ENCODE data around the gene SHANK3.

SHANK3 gene

GRCh38 chr22:50714631-50715179, 42.1 kb downstream of the SHANK3 start:
- DNase-seq = no peak

DNA sequence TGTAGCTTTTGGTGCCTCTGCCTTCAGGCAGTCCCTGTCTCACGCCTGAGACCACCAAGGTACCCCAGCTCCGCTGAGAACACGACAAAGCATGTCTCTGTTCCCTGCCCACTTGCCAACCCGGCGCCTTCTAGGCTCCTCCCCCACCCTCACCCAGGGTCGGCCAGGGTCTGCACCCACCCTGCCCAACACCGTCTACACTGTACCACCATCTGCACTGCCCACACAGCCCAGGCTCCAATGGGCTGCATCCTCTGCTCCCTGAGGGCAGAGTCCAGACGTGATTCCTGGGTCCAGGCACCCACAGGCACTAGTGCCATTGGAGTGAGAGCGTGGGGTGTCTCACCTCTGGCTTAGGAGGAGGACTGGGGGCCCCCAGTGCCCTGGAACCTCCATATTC, 42.6 kb downstream of the SHANK3 start:
- DNase-seq = no peak

DNA sequence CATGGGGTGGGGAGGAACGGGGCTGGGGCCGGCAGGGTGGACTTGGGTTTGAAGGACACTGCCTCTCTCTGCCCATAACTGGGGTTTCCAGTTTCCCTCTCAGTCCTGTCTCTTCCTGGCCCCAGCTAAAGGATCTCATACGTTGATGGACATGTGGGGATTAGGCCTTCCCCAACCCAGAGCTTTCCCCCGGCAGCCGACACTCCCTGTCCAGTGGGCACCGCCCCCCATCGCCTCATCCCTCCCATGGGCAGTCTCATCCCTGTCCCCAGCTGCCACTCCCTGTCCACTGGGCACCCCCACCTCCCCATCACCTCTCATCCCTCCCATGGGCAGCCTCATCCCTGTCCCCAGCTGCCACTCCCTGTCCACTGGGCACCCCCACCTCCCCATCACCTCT, 43.2 kb downstream of the SHANK3 start:
- DNase-seq = no peak

GRCh38 chr22:50716290-50717024, 43.8 kb downstream of the SHANK3 start:
- no peak for DNase-seq

DNA sequence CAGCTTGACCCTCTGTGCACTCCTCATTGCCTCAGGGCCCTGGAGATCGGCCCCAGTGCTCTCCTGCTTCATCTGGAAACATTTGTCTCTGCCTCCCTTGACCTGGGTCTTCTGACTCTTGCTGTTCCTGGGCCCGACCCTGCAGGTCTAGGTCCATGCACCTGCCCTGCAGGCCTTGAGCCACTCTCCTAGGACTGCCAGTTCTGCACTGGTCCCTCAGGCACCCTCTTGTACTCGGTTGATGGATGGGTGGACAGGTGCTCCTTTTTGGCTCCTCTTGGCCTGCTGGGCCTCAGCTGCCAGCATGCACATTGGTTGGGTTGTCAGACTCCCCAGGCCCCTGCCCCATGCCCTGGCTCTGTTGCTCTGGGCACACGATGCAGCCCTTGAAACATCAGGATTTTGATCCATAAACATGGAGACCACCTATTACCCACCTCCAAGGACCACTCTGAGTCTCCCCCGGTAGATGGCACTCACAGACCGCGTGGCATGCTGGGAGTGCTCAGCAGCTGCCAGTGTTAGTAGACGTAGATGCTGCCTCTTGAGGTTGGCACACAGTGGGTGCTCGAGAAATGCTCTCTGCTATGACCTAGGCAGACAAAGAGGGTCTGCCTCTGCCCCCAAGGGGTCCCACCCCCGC, 45.2 kb downstream of the SHANK3 start:
- no peak for DNase-seq

DNA sequence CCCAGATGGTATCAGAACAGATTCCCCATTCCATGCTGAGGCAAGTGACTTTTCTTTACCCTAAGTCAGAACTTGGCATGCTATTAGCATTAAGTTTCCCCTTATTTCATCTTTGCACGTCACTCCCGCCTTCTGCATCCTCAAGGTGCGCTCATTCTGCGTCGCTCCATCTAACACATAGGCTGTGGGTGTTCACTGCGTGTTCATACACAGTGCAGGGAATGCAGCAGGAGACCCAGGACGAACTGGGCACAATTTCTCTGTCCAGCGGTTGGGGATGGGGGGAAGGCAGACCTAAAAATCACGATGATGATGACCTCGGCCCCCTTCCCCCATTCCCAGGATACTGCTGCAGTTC, 45.7 kb downstream of the SHANK3 start:
- no peak for DNase-seq

DNA sequence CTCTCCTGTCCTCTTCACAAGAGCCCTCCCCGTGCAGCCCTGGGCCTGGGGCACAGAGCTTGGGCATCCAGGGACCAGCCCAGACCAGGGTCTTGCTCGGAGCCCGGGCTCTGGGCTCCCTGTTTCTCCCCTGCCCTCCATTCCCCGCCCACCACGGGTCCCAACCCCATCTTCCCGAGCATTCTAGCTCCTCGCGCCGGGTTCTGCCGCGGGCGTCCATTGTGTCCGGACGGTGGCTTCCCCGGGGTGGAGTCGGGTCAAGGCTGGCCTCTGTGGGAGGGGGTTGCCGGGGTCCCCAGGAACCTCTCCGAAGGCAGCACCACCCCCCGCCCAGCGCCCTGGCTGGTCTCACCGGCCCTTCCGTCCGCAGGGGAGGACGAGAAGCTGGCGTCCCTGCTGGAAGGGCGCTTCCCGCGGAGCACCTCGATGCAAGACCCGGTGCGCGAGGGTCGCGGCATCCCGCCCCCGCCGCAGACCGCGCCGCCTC, 47.2 kb downstream of the SHANK3 start:
- DNase-seq = no peak

DNA sequence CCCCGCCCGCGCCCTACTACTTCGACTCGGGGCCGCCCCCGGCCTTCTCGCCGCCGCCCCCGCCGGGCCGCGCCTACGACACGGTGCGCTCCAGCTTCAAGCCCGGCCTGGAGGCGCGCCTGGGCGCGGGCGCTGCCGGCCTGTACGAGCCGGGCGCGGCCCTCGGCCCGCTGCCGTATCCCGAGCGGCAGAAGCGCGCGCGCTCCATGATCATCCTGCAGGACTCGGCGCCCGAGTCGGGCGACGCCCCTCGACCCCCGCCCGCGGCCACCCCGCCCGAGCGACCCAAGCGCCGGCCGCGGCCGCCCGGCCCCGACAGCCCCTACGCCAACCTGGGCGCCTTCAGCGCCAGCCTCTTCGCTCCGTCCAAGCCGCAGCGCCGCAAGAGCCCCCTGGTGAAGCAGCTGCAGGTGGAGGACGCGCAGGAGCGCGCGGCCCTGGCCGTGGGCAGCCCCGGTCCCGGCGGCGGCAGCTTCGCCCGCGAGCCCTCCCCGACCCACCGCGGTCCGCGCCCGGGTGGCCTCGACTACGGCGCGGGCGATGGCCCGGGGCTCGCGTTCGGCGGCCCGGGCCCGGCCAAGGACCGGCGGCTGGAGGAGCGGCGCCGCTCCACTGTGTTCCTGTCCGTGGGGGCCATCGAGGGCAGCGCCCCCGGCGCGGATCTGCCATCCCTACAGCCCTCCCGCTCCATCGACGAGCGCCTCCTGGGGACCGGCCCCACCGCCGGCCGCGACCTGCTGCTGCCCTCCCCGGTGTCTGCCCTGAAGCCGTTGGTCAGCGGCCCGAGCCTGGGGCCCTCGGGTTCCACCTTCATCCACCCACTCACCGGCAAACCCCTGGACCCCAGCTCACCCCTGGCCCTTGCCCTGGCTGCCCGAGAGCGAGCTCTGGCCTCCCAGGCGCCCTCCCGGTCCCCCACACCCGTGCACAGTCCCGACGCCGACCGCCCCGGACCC, 48.0 kb downstream of the SHANK3 start:
- DNase-seq = no peak

DNA sequence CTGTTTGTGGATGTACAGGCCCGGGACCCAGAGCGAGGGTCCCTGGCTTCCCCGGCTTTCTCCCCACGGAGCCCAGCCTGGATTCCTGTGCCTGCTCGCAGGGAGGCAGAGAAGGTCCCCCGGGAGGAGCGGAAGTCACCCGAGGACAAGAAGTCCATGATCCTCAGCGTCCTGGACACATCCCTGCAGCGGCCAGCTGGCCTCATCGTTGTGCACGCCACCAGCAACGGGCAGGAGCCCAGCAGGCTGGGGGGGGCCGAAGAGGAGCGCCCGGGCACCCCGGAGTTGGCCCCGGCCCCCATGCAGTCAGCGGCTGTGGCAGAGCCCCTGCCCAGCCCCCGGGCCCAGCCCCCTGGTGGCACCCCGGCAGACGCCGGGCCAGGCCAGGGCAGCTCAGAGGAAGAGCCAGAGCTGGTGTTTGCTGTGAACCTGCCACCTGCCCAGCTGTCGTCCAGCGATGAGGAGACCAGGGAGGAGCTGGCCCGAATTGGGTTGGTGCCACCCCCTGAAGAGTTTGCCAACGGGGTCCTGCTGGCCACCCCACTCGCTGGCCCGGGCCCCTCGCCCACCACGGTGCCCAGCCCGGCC, 48.7 kb downstream of the SHANK3 start:
- DNase-seq = no peak

- no peak for DNase-seq
These were observed 49.6 kb downstream of the SHANK3 start for GRCh38 chr22:50722048-50722701.
